ENCODE data around the gene RBSN. TPM values are rescaled to one million over a fixed set of nuclear protein-coding genes. Genes with fewer than 3 reads are reported as not detected.

RBSN gene
- total RNA-seq, 2 donors from 2014 or later: 15.6 to 17.0 TPM

DNA sequence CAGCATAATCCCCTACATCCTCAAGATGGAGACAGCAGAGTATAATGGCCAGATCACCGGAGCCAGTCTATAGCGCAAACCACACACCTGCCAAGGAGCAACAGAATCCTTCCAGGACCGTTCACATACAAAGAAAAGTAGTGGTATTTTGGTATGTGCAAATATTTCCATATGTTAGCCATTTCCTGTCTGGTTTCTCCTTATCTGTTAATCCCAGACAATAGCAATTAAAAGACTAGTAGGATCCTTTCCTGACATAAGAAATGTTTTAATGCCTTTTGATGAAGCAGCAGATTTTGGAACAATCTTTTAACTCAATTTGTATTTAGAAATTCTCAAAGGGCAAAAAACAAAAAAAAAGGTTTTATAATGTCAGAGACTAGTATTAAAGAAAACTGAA, 56.0 kb downstream of the RBSN start:
- Histone ChIP-seq H3K4me3 (no peak overlapping the region), H3K9me3 (no peaks in the 10 kb centered on the region), H3K36me3 (peaks cover 32% of the 10 kb centered on the region), H3K9ac (ENCODE audit: low read depth in 2 of 2, low read length in 2 of 2) (no peak overlapping the region), H3K27me3 (no peaks in the 10 kb centered on the region), H3K27ac (no peak overlapping the region), H3K4me1 (no peaks in the 10 kb centered on the region)
- intact Hi-C loops (cut with DNase I): loop anchor here (10.0 kb wide), 1 partner anchor 118 kb away; no protein-coding TSS in a partner anchor
- DNase-seq: no peak
- TF ChIP-seq, protein P1, sequence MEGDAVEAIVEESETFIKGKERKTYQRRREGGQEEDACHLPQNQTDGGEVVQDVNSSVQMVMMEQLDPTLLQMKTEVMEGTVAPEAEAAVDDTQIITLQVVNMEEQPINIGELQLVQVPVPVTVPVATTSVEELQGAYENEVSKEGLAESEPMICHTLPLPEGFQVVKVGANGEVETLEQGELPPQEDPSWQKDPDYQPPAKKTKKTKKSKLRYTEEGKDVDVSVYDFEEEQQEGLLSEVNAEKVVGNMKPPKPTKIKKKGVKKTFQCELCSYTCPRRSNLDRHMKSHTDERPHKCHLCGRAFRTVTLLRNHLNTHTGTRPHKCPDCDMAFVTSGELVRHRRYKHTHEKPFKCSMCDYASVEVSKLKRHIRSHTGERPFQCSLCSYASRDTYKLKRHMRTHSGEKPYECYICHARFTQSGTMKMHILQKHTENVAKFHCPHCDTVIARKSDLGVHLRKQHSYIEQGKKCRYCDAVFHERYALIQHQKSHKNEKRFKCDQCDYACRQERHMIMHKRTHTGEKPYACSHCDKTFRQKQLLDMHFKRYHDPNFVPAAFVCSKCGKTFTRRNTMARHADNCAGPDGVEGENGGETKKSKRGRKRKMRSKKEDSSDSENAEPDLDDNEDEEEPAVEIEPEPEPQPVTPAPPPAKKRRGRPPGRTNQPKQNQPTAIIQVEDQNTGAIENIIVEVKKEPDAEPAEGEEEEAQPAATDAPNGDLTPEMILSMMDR (IDR thresholded peaks at IDR 0.05): no peak

DNA sequence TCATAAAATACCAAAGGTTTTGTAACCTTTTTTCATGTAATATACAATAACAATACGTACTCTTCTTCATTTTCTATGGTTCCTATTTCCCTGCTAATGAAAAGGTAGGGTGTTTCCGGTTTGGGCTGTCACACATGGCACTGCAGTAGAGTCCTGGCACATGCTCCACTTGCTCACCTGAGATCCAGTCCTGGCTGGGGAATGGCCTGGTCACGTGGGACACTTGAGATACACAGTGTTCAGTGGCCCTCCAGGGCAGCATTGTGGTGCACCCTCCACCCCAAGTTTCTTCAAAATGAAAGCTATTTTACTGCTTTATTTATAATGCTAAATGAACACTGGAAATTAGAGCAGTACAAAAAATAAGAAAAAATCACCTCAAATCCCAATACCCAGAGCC, 57.0 kb downstream of the RBSN start:
- H3K9ac ChIP-seq (ENCODE audit: low read depth in 2 of 2, low read length in 2 of 2): no peak overlapping the region
- intact Hi-C loops (cut with DNase I): loop anchor here (10.0 kb wide), 1 partner anchor 117 kb away; no protein-coding TSS in a partner anchor
- no peaks in the 10 kb centered on the region for H3K27me3 ChIP-seq
- H3K27ac ChIP-seq: no peak overlapping the region
- H3K4me1 ChIP-seq: no peaks in the 10 kb centered on the region
- no peak overlapping the region for H3K4me3 ChIP-seq
- peaks cover 39% of the 10 kb centered on the region for H3K36me3 ChIP-seq
- no peaks in the 10 kb centered on the region for H3K9me3 ChIP-seq
- DNase-seq: no peak
- TF ChIP-seq, protein P1 (IDR thresholded peaks at IDR 0.05): no peak

DNA sequence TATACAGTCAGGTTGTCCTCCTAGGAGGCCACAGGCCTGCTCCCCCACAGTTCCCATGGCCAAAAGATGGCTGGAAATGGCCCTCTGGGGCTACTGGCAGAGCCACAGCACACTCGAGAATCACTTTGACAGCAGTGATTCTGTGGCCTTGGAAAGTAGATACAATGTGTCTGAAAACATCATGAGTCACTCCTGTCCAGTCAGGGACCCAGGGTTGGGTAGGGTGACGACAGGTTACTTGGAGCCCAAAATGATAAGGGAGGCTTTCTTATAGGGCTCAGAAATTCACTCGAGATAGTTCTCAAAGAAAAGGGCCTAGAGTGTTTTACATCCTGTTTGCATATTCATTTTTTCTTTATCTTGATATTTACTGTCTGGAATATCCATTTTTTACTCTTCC, 58.1 kb downstream of the RBSN start:
- H3K27me3 ChIP-seq: no peaks in the 10 kb centered on the region
- DNase-seq: no peak
- peaks cover 45% of the 10 kb centered on the region for H3K36me3 ChIP-seq

DNA sequence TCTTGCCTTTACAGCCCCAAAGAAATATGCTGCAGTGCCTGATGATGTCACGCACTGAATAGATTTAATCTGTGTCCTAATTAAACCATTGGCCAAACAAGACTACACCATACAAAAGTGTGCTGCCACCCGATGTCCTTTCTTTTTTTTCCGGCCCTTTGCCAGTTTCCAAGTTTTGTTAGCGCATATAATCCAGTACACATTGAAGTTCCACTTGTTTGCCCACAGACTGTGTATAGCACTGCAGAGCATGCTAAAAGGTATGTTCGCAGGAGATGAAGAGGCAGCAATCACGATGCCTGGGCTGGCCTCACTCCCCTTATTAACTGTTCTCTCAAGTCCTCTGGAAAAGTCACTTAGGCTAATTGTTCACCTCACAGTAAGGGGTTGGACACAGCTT, 60.6 kb downstream of the RBSN start:
- no peak for DNase-seq
- H3K27ac ChIP-seq: no peak overlapping the region
- TF ChIP-seq, protein P1 (IDR thresholded peaks at IDR 0.05): no peak
- H3K36me3 ChIP-seq: peaks cover 39% of the 10 kb centered on the region
- H3K4me1 ChIP-seq: no peaks in the 10 kb centered on the region
- no peaks in the 10 kb centered on the region for H3K27me3 ChIP-seq
- intact Hi-C loops (cut with DNase I): no loop called here
- H3K4me3 ChIP-seq: no peak overlapping the region
- no peak overlapping the region for H3K9ac ChIP-seq (ENCODE audit: low read depth in 2 of 2, low read length in 2 of 2)
- H3K9me3 ChIP-seq: no peaks in the 10 kb centered on the region

More for the DNA sequence above, 58.1 kb downstream of the RBSN start:
- TF ChIP-seq, protein P1 (IDR thresholded peaks at IDR 0.05): no peak
- Histone ChIP-seq H3K4me3 (no peak overlapping the region), H3K9me3 (no peaks in the 10 kb centered on the region), H3K4me1 (no peaks in the 10 kb centered on the region), H3K27ac (no peak overlapping the region), H3K9ac (ENCODE audit: low read depth in 2 of 2, low read length in 2 of 2) (no peak overlapping the region)
- intact Hi-C loops (cut with DNase I): loop anchor here (10.0 kb wide), 1 partner anchor 116 kb away; no protein-coding TSS in a partner anchor

DNA sequence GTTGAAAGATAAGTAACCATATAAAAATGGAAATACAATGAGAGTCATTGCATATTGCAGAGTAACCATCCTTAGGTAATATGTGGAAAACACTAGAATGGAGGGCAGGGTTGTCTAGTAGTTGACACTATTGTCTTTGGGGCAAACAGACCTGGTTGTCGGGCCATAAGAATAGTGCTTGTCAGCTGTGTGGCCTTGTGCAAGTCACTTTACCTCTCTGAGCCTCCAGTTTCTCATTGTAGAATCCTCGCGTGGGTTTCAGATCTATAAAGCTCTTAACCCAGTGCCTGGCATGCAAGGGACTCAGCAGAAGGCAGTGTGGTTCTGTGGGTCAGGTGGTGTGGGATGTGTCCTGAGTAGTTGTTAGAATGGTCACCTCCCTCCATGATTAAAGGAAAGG, 65.8 kb downstream of the RBSN start:
- no peak for DNase-seq
- Histone ChIP-seq H3K4me1 (no peaks in the 10 kb centered on the region), H3K9me3 (no peaks in the 10 kb centered on the region), H3K9ac (ENCODE audit: low read depth in 2 of 2, low read length in 2 of 2) (no peak overlapping the region), H3K27ac (no peak overlapping the region), H3K4me3 (no peak overlapping the region), H3K27me3 (no peaks in the 10 kb centered on the region), H3K36me3 (peaks cover 26% of the 10 kb centered on the region)
- TF ChIP-seq, protein P1 (IDR thresholded peaks at IDR 0.05): no peak
- intact Hi-C loops (cut with DNase I): no loop called here

All from colonic mucosa (tissue), 4 donors.